ENCODE measurements around the gene CTSD. TPM values are rescaled to one million over a fixed set of nuclear protein-coding genes. Genes with fewer than 3 reads are reported as not detected.

The CTSD gene
- polyA plus RNA-seq, 1 experiment = 77.8 TPM

DNA sequence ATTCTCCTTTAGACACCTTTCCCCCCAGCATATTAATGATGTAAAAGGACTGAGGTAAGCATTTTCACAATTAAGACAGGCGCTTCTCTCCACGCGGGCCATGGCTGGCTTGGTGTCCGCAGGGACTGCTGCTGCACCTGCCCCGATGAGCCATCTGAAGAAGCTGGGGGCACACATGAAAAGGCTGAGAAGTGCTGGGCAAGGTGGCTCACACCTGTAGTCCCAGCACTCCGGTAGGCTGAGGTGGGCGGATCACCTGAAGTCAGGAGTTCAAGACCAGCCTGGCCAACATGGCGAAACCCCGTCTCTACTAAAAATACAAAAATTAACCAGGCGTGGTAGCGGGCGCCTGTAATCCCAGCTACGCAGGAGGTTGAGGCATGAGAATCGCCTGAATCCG, 45.4 kb downstream of the CTSD start:
- no peak overlapping the region for H3K27ac ChIP-seq (ENCODE audit: low read depth, low read length)
- no peak overlapping the region for H3K4me3 ChIP-seq (ENCODE audit: low read depth, low read length)
- peaks cover 8% of the 10 kb centered on the region for H3K27me3 ChIP-seq (ENCODE audit: control insufficient read depth, insufficient read depth, low read length)
- no peaks in the 10 kb centered on the region; the same call in 1 of the 2 replicates for H3K9me3 ChIP-seq (ENCODE audit: control insufficient read depth, insufficient read depth, low read length)
- ChIA-PET POLR2A (no interaction called here), CTCF (interaction anchor here (0.6 to 3.1 kb wide), 5 partner anchors 17 to 433 kb away, joined by 3 to 11 read pairs (median 4); no protein-coding TSS in a partner anchor)
- no peak for DNase-seq (ENCODE audit: low read depth, low spot score)
- TF ChIP-seq, protein P1, sequence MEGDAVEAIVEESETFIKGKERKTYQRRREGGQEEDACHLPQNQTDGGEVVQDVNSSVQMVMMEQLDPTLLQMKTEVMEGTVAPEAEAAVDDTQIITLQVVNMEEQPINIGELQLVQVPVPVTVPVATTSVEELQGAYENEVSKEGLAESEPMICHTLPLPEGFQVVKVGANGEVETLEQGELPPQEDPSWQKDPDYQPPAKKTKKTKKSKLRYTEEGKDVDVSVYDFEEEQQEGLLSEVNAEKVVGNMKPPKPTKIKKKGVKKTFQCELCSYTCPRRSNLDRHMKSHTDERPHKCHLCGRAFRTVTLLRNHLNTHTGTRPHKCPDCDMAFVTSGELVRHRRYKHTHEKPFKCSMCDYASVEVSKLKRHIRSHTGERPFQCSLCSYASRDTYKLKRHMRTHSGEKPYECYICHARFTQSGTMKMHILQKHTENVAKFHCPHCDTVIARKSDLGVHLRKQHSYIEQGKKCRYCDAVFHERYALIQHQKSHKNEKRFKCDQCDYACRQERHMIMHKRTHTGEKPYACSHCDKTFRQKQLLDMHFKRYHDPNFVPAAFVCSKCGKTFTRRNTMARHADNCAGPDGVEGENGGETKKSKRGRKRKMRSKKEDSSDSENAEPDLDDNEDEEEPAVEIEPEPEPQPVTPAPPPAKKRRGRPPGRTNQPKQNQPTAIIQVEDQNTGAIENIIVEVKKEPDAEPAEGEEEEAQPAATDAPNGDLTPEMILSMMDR (IDR thresholded peaks at IDR 0.05; ENCODE audit: low read depth, low read length) = no peak

DNA sequence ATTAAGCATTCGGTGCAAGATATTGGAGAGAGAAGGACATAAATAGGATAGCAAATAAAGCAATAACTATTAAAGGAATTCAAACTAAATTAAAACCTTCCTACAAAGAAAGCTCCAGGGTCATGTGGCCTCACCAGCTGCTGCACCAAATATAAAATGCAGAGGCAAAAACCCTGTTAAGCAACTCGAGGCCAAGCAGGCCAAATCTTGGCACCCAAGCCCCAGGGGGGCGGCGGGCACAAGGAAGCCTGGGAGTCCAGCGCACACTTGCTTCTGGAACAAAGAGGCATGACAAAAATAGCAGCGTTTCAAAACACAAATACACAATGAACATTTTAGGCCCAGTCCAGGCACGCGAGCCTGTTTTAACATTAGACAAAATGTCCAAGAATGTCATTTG, 46.0 kb downstream of the CTSD start:
- Histone ChIP-seq H3K27me3 (ENCODE audit: control insufficient read depth, insufficient read depth, low read length) (peaks cover 8% of the 10 kb centered on the region), H3K4me3 (ENCODE audit: low read depth, low read length) (no peak overlapping the region), H3K9me3 (ENCODE audit: control insufficient read depth, insufficient read depth, low read length) (no peaks in the 10 kb centered on the region; the same call in 1 of the 2 replicates), H3K27ac (ENCODE audit: low read depth, low read length) (no peak overlapping the region)
- TF ChIP-seq, protein P1 (IDR thresholded peaks at IDR 0.05; ENCODE audit: low read depth, low read length) = no peak
- POLR2A ChIA-PET = no interaction called here
- DNase-seq (ENCODE audit: low read depth, low spot score) = no peak
- CTCF ChIA-PET = interaction anchor here (0.6 to 3.1 kb wide), 4 partner anchors 18 to 433 kb away, joined by 3 to 11 read pairs (median 4); no protein-coding TSS in a partner anchor

- DNase-seq (ENCODE audit: low read depth, low spot score) = no peak
- ChIA-PET POLR2A (no interaction called here), CTCF (no interaction called here)
These were observed 48.5 kb downstream of the CTSD start for GRCh38 chr11:1714908-1715885.

GRCh38 chr11:1708716-1709115, 55.0 kb downstream of the CTSD start:
- ChIA-PET POLR2A (no interaction called here), CTCF (no interaction called here)
- Histone ChIP-seq H3K4me3 (ENCODE audit: low read depth, low read length) (no peak overlapping the region), H3K27ac (ENCODE audit: low read depth, low read length) (no peak overlapping the region), H3K9me3 (ENCODE audit: control insufficient read depth, insufficient read depth, low read length) (no peaks in the 10 kb centered on the region; the same call in 1 of the 2 replicates), H3K27me3 (ENCODE audit: control insufficient read depth, insufficient read depth, low read length) (peaks cover 36% of the 10 kb centered on the region)
- DNase-seq (ENCODE audit: low read depth, low spot score) = no peak
- TF ChIP-seq, protein P1 (IDR thresholded peaks at IDR 0.05; ENCODE audit: low read depth, low read length) = no peak

More at GRCh38 chr11:1714908-1715885, 48.5 kb downstream of the CTSD start:
- Histone ChIP-seq H3K4me3 (ENCODE audit: low read depth, low read length) (no peak overlapping the region), H3K27me3 (ENCODE audit: control insufficient read depth, insufficient read depth, low read length) (peaks cover 19% of the 10 kb centered on the region), H3K9me3 (ENCODE audit: control insufficient read depth, insufficient read depth, low read length) (no peaks in the 10 kb centered on the region; the same call in 1 of the 2 replicates), H3K27ac (ENCODE audit: low read depth, low read length) (no peak overlapping the region)
- TF ChIP-seq, protein P1 (IDR thresholded peaks at IDR 0.05; ENCODE audit: low read depth, low read length) = no peak

GRCh38 chr11:1707751-1708150, 56.0 kb downstream of the CTSD start:
- TF ChIP-seq, protein P1 (IDR thresholded peaks at IDR 0.05; ENCODE audit: low read depth, low read length) = no peak
- ChIA-PET CTCF (interaction anchor here (3.6 kb wide), 1 partner anchor 125 kb away, joined by 16 read pairs; no protein-coding TSS in a partner anchor), POLR2A (no interaction called here)
- Histone ChIP-seq H3K4me3 (ENCODE audit: low read depth, low read length) (no peak overlapping the region), H3K27me3 (ENCODE audit: control insufficient read depth, insufficient read depth, low read length) (peaks cover 39% of the 10 kb centered on the region), H3K27ac (ENCODE audit: low read depth, low read length) (no peak overlapping the region), H3K9me3 (ENCODE audit: control insufficient read depth, insufficient read depth, low read length) (no peaks in the 10 kb centered on the region; the same call in 1 of the 2 replicates)
- no peak for DNase-seq (ENCODE audit: low read depth, low spot score)

Measured in AG04450 (cell line).